IMR-90 (cell line): ENCODE measurements around the gene ATP1A2. TPM values are rescaled to one million over a fixed set of nuclear protein-coding genes. Genes with fewer than 3 reads are reported as not detected.

ENCODE experiments used
- ATAC-seq: fragments of 200-7000 bp; cut with Tn5 transposase; 2 replicates; pipeline ENCODE4 v1.9.1; 2020; ENCODE audit warnings: low read depth, mild to moderate bottlenecking, moderate library complexity
- BruUV-seq: library from RNA; stranded (reverse); fragments of 400-500 nt; replicated peaks from 2 replicates; lab custom pipeline; 2021; lab: Mats Ljungman, UMichigan
- CTCF ChIA-PET: fragments of 300-600 bp; formaldehyde crosslinking; extraction: SDS; loops from one replicate; lab custom pipeline; 2021; ENCODE audit warnings: antibody characterized with exemption; lab: Yijun Ruan, JAX
- POLR2A ChIA-PET: fragments of 300-600 bp; sonication (Branson Sonifier 250); formaldehyde crosslinking; loops from one replicate; lab custom pipeline; 2022; ENCODE audit warnings: antibody characterized with exemption; ENCODE audit not compliant: unreplicated experiment; lab: Charles Lee
- DNase-seq: peaks from one replicate; pipeline ENCODE4 v3.0.0; 2013
- H2AFZ ChIP-seq: replicated peaks from 2 replicates; pipeline ENCODE3; 2013; ENCODE audit warnings: low read length, mild to moderate bottlenecking; ENCODE audit not compliant: poor library complexity
- H2AK5ac ChIP-seq: 2 replicates; pipeline ENCODE4 v1.6.1; 2013; ENCODE audit warnings: low read depth, low read length, inconsistent platforms
- H2AK9ac ChIP-seq: replicated peaks from 2 replicates; pipeline ENCODE3; 2013; ENCODE audit warnings: mild to moderate bottlenecking, low read depth, low read length, moderate library complexity; ENCODE audit not compliant: poor library complexity
- H2BK120ac ChIP-seq: 2 replicates; pipeline ENCODE4 v1.6.1; 2013; ENCODE audit warnings: low read depth, low read length, inconsistent platforms
- H2BK15ac ChIP-seq: 3 replicates; pipeline ENCODE4 v1.6.1; 2013; ENCODE audit warnings: low read depth, low read length, inconsistent platforms
- H2BK20ac ChIP-seq: 2 replicates; pipeline ENCODE4 v1.6.1; 2013; ENCODE audit warnings: low read depth, mild to moderate bottlenecking, inconsistent platforms, low read length, moderate library complexity
- H2BK5ac ChIP-seq: 2 replicates; pipeline ENCODE4 v1.6.1; 2013; ENCODE audit warnings: mild to moderate bottlenecking, low read depth, low read length, inconsistent platforms; ENCODE audit not compliant: poor library complexity, severe bottlenecking
- H3K14ac ChIP-seq: replicated peaks from 2 replicates; pipeline ENCODE4 v1.6.1; 2013; ENCODE audit warnings: low read depth, low read length, inconsistent platforms
- H3K18ac ChIP-seq: 2 replicates; pipeline ENCODE4 v1.6.1; 2013; ENCODE audit warnings: low read depth, low read length, control low read depth
- H3K23ac ChIP-seq: 2 replicates; pipeline ENCODE4 v1.6.1; 2013; ENCODE audit warnings: low read depth, low read length, inconsistent platforms
- H3K27ac ChIP-seq: 2 replicates; pipeline ENCODE4 v1.5.1; 2013; ENCODE audit warnings: mild to moderate bottlenecking, control low read depth, low read length; ENCODE audit not compliant: insufficient read depth
- H3K27me3 ChIP-seq: 2 replicates; pipeline ENCODE4 v1.6.1; 2013; ENCODE audit warnings: low read length; ENCODE audit not compliant: control insufficient read depth, insufficient read depth
- H3K36me3 ChIP-seq: 2 replicates; pipeline ENCODE4 v1.6.1; 2013; ENCODE audit warnings: low read length, mixed read lengths; ENCODE audit not compliant: control insufficient read depth, insufficient read depth
- H3K4ac ChIP-seq: 2 replicates; pipeline ENCODE4 v1.6.1; 2013; ENCODE audit warnings: low read depth, low read length, inconsistent platforms
- H3K4me1 ChIP-seq: 2 replicates; pipeline ENCODE4 v1.6.1; 2013; ENCODE audit warnings: low read length, mixed read lengths; ENCODE audit not compliant: control insufficient read depth, insufficient read depth
- H3K4me2 ChIP-seq: 2 replicates; pipeline ENCODE4 v1.6.1; 2013; ENCODE audit warnings: low read depth, mild to moderate bottlenecking, control low read depth, low read length, moderate library complexity
- H3K4me3 ChIP-seq: 2 replicates; pipeline ENCODE4 v1.5.1; 2013; ENCODE audit warnings: low read depth, mild to moderate bottlenecking, control low read depth, low read length, moderate library complexity; ENCODE audit not compliant: insufficient read depth
- H3K56ac ChIP-seq: 2 replicates; pipeline ENCODE4 v1.6.1; 2013; ENCODE audit warnings: low read length, inconsistent platforms; ENCODE audit not compliant: insufficient read depth; ENCODE audit errors: extremely low read depth
- H3K79me1 ChIP-seq, 2 experiments: 2 replicates each; pipeline ENCODE4 v1.6.1; 2013; ENCODE audit warnings: low read length in 2 of 2, inconsistent platforms in 1 of 2, low read depth in 1 of 2
- H3K9ac ChIP-seq: 2 replicates; pipeline ENCODE4 v1.6.1; 2013; ENCODE audit warnings: low read depth, low read length, control low read depth
- H3K9me1 ChIP-seq: 2 replicates; pipeline ENCODE4 v1.6.1; 2013; ENCODE audit warnings: low read length, inconsistent platforms; ENCODE audit not compliant: insufficient read depth
- H3K9me3 ChIP-seq: 2 replicates; pipeline ENCODE4 v1.6.1; 2013; ENCODE audit warnings: low read length; ENCODE audit not compliant: control insufficient read depth, insufficient read depth
- H4K20me1 ChIP-seq: 2 replicates; pipeline ENCODE4 v1.6.1; 2013; ENCODE audit warnings: low read length, inconsistent platforms; ENCODE audit not compliant: insufficient read depth
- H4K5ac ChIP-seq: 2 replicates; pipeline ENCODE4 v1.6.1; 2013; ENCODE audit warnings: mild to moderate bottlenecking, low read depth, low read length, control low read depth
- H4K8ac ChIP-seq, 2 experiments: 2 replicates each; pipeline ENCODE4 v1.6.1; 2013; ENCODE audit warnings: low read depth in 2 of 2, low read length in 2 of 2, control low read depth in 1 of 2, inconsistent platforms in 1 of 2
- H4K91ac ChIP-seq: 2 replicates; pipeline ENCODE4 v1.6.1; 2013; ENCODE audit warnings: low read depth, low read length, inconsistent platforms; ENCODE audit not compliant: insufficient read depth
- BHLHE40 ChIP-seq: fragments of 150-350 bp; IDR thresholded peaks from 2 replicates; pipeline ENCODE4 v1.6.1; 2016; ENCODE audit warnings: mild to moderate bottlenecking, low read depth, low read length
- CEBPB ChIP-seq: IDR thresholded peaks from 2 replicates; pipeline ENCODE4 v1.6.1; 2012; ENCODE audit warnings: low read depth, low read length, improper control_type of control experiment
- CHD1 ChIP-seq: IDR thresholded peaks from 2 replicates; pipeline ENCODE4 v1.6.1; 2012; ENCODE audit warnings: low read depth, low read length, improper control_type of control experiment
- ELK1 ChIP-seq: fragments of 150-350 bp; IDR thresholded peaks from 2 replicates; pipeline ENCODE4 v1.6.1; 2016; ENCODE audit warnings: low read depth, mild to moderate bottlenecking, low read length, moderate library complexity, borderline replicate concordance
- FOS ChIP-seq: fragments of 150-350 bp; IDR thresholded peaks from 2 replicates; pipeline ENCODE4 v1.6.1; 2016; ENCODE audit warnings: low read depth, low read length
- MAFK ChIP-seq: IDR thresholded peaks from 2 replicates; pipeline ENCODE4 v1.6.1; 2012; ENCODE audit warnings: low read depth, low read length, improper control_type of control experiment
- MAZ ChIP-seq: IDR thresholded peaks from 2 replicates; pipeline ENCODE4 v1.6.1; 2012; ENCODE audit warnings: low read depth, mild to moderate bottlenecking, low read length, improper control_type of control experiment, moderate library complexity, borderline replicate concordance
- MXI1 ChIP-seq: IDR thresholded peaks from 2 replicates; pipeline ENCODE4 v1.6.1; 2012; ENCODE audit warnings: low read depth, mild to moderate bottlenecking, low read length, moderate library complexity, borderline replicate concordance
- NFE2L2 ChIP-seq: fragments of 150-350 bp; IDR thresholded peaks from 2 replicates; pipeline ENCODE4 v1.6.1; 2016; ENCODE audit warnings: low read depth, mild to moderate bottlenecking, low read length
- POLR2A ChIP-seq: IDR thresholded peaks from 2 replicates; pipeline ENCODE4 v1.6.1; 2012; ENCODE audit warnings: mild to moderate bottlenecking, low read depth, low read length
- RAD21 ChIP-seq: IDR thresholded peaks from 2 replicates; pipeline ENCODE4 v1.6.1; 2012; ENCODE audit warnings: low read length, improper control_type of control experiment
- RCOR1 ChIP-seq: IDR thresholded peaks from 2 replicates; pipeline ENCODE4 v1.6.1; 2012; ENCODE audit warnings: mild to moderate bottlenecking, low read length, improper control_type of control experiment; ENCODE audit not compliant: insufficient replicate concordance
- RFX5 ChIP-seq: IDR thresholded peaks from 2 replicates; pipeline ENCODE4 v1.8.0; 2012; ENCODE audit warnings: low read depth, mild to moderate bottlenecking, low read length, moderate library complexity
- SMC3 ChIP-seq: fragments of 150-350 bp; IDR thresholded peaks from 2 replicates; pipeline ENCODE4 v1.6.1; 2016; ENCODE audit warnings: low read depth, mild to moderate bottlenecking, antibody characterized with exemption, low read length, moderate library complexity
- WGBS, 2 experiments: methylation state at CpG; one replicate each; pipeline versions ENCODE4 v1.1.5 to v1.1.7; 2013; ENCODE audit warnings: missing lambda C conversion rate in 2 of 2; ENCODE audit not compliant: insufficient read length in 1 of 2; ENCODE audit errors: extremely low coverage in 2 of 2; 5-methylcytosine and 5-hydroxymethylcytosine counted together
- dilution Hi-C: fragments of 300-500 bp; cut with HindIII; formaldehyde crosslinking; loops from one replicate; pipeline ENCODE4 v1.14.3; 2018; ENCODE audit warnings: low sequenced_read_pairs; ENCODE audit not compliant: unreplicated experiment
- in situ Hi-C: fragments of 300-500 bp; cut with MboI; formaldehyde crosslinking; loops from 3 replicates; pipeline ENCODE4 v1.14.3; 2019; ENCODE audit warnings: low sequenced_read_pairs, inconsistent platforms, mixed read lengths
- intact Hi-C: fragments of 100-400 bp; cut with micrococcal nuclease; formaldehyde crosslinking; loops from 2 replicates; pipeline ENCODE4 v1.10.0; 2022
- polyA plus RNA-seq, 3 experiments: library from polyadenylated mRNA; depleted of rRNA; stranded (reverse); fragments of >200 nt; gene quantifications; 2 replicates each; pipeline ENCODE4 v1.2.3, GENCODE V29; 2012; ENCODE audit warnings: low replicate concordance in 1 of 3
- total RNA-seq: library from RNA; depleted of rRNA; stranded (reverse); fragments of >200 nt; gene quantifications from 2 replicates; pipeline ENCODE4 v1.2.3, GENCODE V29; 2012
- TF ChIP-seq, protein P1 (sequence below): fragments of 150-350 bp; IDR thresholded peaks from 2 replicates; pipeline ENCODE4 v1.6.1; 2017; ENCODE audit warnings: mild to moderate bottlenecking, antibody characterized with exemption, low read length, low read depth
- TF ChIP-seq, protein P2 (sequence below): conservative IDR thresholded peaks from 2 replicates; pipeline ENCODE4 v1.5.1; 2012; ENCODE audit warnings: mild to moderate bottlenecking, low read depth, low read length, improper control_type of control experiment

ATP1A2 gene
- total and polyA plus RNA-seq, 2 of the 4 experiments (the other 2 are of a cell fraction) = under 0.01 to 0.15 TPM

DNA sequence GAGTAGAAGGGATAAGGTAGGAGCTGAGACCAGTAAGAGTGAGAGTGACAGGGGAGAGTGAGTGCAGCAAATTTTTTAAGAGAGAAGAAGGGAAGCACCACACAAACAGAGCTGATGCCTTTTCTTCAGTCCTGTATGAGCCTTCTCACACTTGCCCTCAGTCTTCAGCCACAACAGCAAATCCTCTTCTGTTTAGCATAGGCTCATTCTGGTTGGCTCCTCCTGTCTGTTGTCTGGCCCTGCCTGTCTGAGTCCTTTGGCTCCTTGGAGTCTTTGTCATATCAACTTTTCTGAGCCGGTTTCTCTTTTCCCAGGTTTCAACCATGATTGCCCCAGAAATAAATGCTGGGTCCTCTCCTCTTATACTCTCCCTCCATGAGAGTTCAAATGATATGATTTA is 62.1 kb downstream of the ATP1A2 start:
- Histone ChIP-seq H4K20me1 (no peaks in the 10 kb centered on the region), H3K56ac (no peak overlapping the region), H3K9me3 (no peaks in the 10 kb centered on the region; the same call in 1 of the 2 replicates), H2AK9ac (no peak overlapping the region), H2BK20ac (no peak overlapping the region), H3K14ac (no peak overlapping the region), H3K27ac (no peak overlapping the region), H4K5ac (no peak overlapping the region), H4K91ac (no peak overlapping the region), H3K4me1 (no peaks in the 10 kb centered on the region), H2BK5ac (no peak overlapping the region), H2AFZ (no peak overlapping the region), H3K4me3 (no peak overlapping the region), H3K36me3 (no peaks in the 10 kb centered on the region), H3K4ac (no peak overlapping the region), H3K4me2 (no peak overlapping the region), H3K79me1 (no peaks in the 10 kb centered on the region), H4K8ac (no peak overlapping the region), H3K9me1 (no peaks in the 10 kb centered on the region), H3K23ac (no peak overlapping the region; the same call in 1 of the 2 replicates), H3K9ac (no peak overlapping the region), H3K18ac (no peak overlapping the region), H2BK15ac (no peak overlapping the region), H3K27me3 (peaks cover 33% of the 10 kb centered on the region), H2BK120ac (no peak overlapping the region), H2AK5ac (no peak overlapping the region)
- dilution Hi-C loops = no loop called here
- DNase-seq = no peak
- WGBS, 2 experiments = no CpG with 5 or more reads among the region's 1 CpG
- no peak for ATAC-seq
- CTCF ChIA-PET = no interaction called here
- intact Hi-C loops = no loop called here
- BruUV-seq = no TSS peak
- POLR2A ChIA-PET = no interaction called here
- TF ChIP-seq CHD1 (no peak), RAD21 (no peak), RCOR1 (no peak), SMC3 (no peak), MXI1 (no peak), RFX5 (no peak), MAFK (no peak), CEBPB (no peak), FOS (no peak), ELK1 (no peak), POLR2A (no peak), NFE2L2 (no peak), MAZ (no peak), BHLHE40 (no peak)
- TF ChIP-seq, protein P1, sequence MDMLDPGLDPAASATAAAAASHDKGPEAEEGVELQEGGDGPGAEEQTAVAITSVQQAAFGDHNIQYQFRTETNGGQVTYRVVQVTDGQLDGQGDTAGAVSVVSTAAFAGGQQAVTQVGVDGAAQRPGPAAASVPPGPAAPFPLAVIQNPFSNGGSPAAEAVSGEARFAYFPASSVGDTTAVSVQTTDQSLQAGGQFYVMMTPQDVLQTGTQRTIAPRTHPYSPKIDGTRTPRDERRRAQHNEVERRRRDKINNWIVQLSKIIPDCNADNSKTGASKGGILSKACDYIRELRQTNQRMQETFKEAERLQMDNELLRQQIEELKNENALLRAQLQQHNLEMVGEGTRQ = no peak
- TF ChIP-seq, protein P2, sequence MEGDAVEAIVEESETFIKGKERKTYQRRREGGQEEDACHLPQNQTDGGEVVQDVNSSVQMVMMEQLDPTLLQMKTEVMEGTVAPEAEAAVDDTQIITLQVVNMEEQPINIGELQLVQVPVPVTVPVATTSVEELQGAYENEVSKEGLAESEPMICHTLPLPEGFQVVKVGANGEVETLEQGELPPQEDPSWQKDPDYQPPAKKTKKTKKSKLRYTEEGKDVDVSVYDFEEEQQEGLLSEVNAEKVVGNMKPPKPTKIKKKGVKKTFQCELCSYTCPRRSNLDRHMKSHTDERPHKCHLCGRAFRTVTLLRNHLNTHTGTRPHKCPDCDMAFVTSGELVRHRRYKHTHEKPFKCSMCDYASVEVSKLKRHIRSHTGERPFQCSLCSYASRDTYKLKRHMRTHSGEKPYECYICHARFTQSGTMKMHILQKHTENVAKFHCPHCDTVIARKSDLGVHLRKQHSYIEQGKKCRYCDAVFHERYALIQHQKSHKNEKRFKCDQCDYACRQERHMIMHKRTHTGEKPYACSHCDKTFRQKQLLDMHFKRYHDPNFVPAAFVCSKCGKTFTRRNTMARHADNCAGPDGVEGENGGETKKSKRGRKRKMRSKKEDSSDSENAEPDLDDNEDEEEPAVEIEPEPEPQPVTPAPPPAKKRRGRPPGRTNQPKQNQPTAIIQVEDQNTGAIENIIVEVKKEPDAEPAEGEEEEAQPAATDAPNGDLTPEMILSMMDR = no peak
- in situ Hi-C loops = loop anchor here (25.0 kb wide), 1 partner anchor 435 kb away; no protein-coding TSS in a partner anchor
